Testis (tissue), 2 donors: ENCODE data around the gene HSPA5.

Source experiments
- CTCF ChIP-seq, 3 experiments: fragments of 450-650 bp in 2 of 3; fragments of 200-600 bp in 1 of 3; sonication (generic) in 1 of 3; IDR thresholded peaks; one replicate each; pipeline ENCODE4 v1.5.1; 2016 to 2019; ENCODE audit warnings: antibody characterized with exemption in 3 of 3, mild to moderate bottlenecking in 2 of 3, moderate library complexity in 1 of 3
- POLR2A ChIP-seq: fragments of 450-650 bp; IDR thresholded peaks from one replicate; pipeline ENCODE4 v1.6.1; 2017; ENCODE audit warnings: antibody characterized with exemption, mild to moderate bottlenecking, moderate library complexity

GRCh38 chr9:125260561-125260960, 19.4 kb upstream of the HSPA5 start:
- TF ChIP-seq CTCF (IDR thresholded peaks at IDR 0.05) (no peak), POLR2A (no peak)
